Mesothelial cell of epicardium (in vitro differentiated cells): ENCODE measurements around the gene HSD17B13. TPM values are rescaled to one million over a fixed set of nuclear protein-coding genes. Genes with fewer than 3 reads are reported as not detected.

Experiments used
- DNase-seq, 2 experiments: peaks; one replicate each; pipeline ENCODE4 v3.0.0; 2021; ENCODE audit warnings: low spot score in 2 of 2; ENCODE audit not compliant: unreplicated experiment in 2 of 2
- H3K27ac Mint-ChIP-seq: 2 replicates; pipeline ENCODE4 v1.8.0; 2021; ENCODE audit warnings: mixed read lengths
- H3K27me3 Mint-ChIP-seq: 2 replicates; pipeline ENCODE4 v1.8.0; 2021; ENCODE audit warnings: low read depth, mixed read lengths
- H3K36me3 Mint-ChIP-seq: 2 replicates; pipeline ENCODE4 v1.8.0; 2021; ENCODE audit warnings: mixed read lengths
- H3K4me1 Mint-ChIP-seq: 2 replicates; pipeline ENCODE4 v1.8.0; 2021; ENCODE audit warnings: mixed read lengths
- H3K4me3 Mint-ChIP-seq: 2 replicates; pipeline ENCODE4 v1.8.0; 2021; ENCODE audit warnings: mild to moderate bottlenecking, moderate library complexity, mixed read lengths
- H3K9me3 Mint-ChIP-seq: 2 replicates; pipeline ENCODE4 v1.8.0; 2021; ENCODE audit warnings: mixed read lengths
- total RNA-seq: library from RNA; stranded (reverse); gene quantifications from 3 replicates; pipeline ENCODE4 v1.2.1, GENCODE V29; 2021
- TF ChIP-seq, protein P1 (sequence below): fragments of 200-600 bp; sonication (generic); IDR thresholded peaks from one replicate; pipeline ENCODE4 v1.5.0; 2021; ENCODE audit warnings: antibody characterized with exemption; ENCODE audit not compliant: unreplicated experiment

Gene HSD17B13
- total RNA-seq, 1 donor from 2014 or later: 0.20 TPM

DNA sequence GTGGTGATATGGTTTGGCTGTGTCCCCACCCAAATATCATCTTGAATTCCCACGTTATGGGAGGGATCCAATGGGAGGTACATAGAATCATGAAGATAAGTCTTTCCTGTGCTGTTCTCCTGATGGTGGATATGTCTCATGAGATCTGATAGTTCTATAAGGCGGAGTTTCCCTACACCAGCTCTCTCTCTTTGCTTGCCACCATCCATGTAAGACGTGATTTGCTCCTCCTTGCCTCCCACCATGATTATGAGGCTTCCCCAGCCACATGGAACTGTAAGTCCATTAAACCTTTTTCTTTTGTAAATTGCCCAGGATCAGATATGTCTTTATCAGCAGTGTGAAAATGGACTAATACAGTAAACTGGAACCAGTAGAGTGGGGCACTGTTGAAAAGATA is 39.5 kb downstream of the HSD17B13 start:
- Mint-ChIP-seq H3K4me1 (no peaks in the 10 kb centered on the region), H3K36me3 (peaks cover 1% of the 10 kb centered on the region), H3K4me3 (no peak overlapping the region), H3K27ac (no peak overlapping the region), H3K27me3 (peaks cover 2% of the 10 kb centered on the region), H3K9me3 (peaks cover 39% of the 10 kb centered on the region)
- no peak for DNase-seq
- TF ChIP-seq, protein P1, sequence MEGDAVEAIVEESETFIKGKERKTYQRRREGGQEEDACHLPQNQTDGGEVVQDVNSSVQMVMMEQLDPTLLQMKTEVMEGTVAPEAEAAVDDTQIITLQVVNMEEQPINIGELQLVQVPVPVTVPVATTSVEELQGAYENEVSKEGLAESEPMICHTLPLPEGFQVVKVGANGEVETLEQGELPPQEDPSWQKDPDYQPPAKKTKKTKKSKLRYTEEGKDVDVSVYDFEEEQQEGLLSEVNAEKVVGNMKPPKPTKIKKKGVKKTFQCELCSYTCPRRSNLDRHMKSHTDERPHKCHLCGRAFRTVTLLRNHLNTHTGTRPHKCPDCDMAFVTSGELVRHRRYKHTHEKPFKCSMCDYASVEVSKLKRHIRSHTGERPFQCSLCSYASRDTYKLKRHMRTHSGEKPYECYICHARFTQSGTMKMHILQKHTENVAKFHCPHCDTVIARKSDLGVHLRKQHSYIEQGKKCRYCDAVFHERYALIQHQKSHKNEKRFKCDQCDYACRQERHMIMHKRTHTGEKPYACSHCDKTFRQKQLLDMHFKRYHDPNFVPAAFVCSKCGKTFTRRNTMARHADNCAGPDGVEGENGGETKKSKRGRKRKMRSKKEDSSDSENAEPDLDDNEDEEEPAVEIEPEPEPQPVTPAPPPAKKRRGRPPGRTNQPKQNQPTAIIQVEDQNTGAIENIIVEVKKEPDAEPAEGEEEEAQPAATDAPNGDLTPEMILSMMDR: no peak

DNA sequence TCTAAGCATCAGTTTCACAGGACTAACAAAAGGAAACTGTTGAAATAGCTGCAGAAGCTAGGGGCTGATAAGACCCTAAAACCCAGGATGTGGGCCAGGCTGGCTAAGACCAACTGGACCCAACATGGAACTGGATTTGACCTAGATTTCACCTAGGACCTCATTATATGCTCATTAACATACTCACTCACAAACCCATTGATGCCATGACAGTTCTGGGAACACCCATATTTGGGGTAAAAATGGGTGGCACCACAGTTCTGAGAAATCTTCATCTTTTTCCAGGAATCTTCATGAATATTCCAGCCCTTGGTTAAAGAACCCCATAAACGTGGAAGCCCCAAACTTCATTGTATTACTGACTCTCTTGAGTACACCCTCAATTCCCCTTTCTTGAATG is 41.1 kb downstream of the HSD17B13 start:
- H3K9me3 Mint-ChIP-seq: peaks cover 27% of the 10 kb centered on the region

DNA sequence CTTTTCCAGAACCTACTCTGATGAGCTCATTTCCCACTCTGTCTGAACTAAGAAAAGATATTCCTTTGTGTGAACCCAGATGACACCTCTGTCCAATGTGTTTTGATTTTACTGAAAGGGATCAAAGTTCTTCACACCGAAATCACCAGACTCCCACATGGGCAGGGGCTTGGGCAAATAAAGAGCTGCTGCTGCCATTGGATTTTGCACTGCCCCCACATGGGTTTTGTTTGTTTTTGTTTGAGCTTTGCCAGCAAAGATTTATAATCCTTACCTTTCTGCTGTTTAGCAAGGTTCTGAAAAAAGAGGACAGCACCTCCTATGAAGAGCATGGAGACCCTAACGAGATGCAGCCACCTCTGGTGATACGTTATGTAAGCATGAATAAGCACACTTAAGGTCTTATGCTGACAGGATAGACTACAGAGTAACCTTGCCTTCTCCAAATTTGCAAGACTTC is 44.3 kb downstream of the HSD17B13 start:
- no peak overlapping the region for H3K4me3 Mint-ChIP-seq
- no peaks in the 10 kb centered on the region for H3K36me3 Mint-ChIP-seq
- TF ChIP-seq, protein P1: no peak
- DNase-seq: no peak
- peaks cover 7% of the 10 kb centered on the region for H3K9me3 Mint-ChIP-seq
- no peak overlapping the region for H3K27ac Mint-ChIP-seq
- no peaks in the 10 kb centered on the region for H3K4me1 Mint-ChIP-seq
- peaks cover 4% of the 10 kb centered on the region for H3K27me3 Mint-ChIP-seq

More for the DNA sequence above, 41.1 kb downstream of the HSD17B13 start:
- no peak overlapping the region for H3K4me3 Mint-ChIP-seq
- H3K4me1 Mint-ChIP-seq: no peaks in the 10 kb centered on the region
- DNase-seq: no peak
- peaks cover 2% of the 10 kb centered on the region for H3K27me3 Mint-ChIP-seq
- TF ChIP-seq, protein P1: no peak
- H3K27ac Mint-ChIP-seq: no peak overlapping the region
- H3K36me3 Mint-ChIP-seq: no peaks in the 10 kb centered on the region

DNA sequence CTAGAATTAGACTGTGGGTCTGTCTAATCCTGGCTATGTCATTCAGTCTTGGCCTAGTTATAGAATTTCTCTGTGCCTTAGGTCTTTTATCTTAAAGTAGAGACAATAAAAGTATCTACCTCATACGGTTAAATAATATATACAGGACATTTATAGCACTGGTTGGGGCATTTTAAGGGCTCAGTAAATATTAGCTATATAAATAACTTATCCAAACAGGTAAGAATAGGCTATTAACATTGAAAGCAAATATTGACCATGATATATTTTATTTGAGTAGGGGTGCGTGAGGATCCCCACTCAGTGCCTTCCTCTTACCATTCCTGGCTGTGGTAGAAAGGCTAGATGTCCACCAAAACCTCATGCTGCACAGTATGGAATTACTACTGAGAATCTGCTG is 47.4 kb downstream of the HSD17B13 start:
- Mint-ChIP-seq H3K9me3 (no peaks in the 10 kb centered on the region), H3K4me3 (no peak overlapping the region), H3K27me3 (peaks cover 12% of the 10 kb centered on the region), H3K36me3 (no peaks in the 10 kb centered on the region), H3K4me1 (no peaks in the 10 kb centered on the region), H3K27ac (no peak overlapping the region)
- no peak for DNase-seq
- TF ChIP-seq, protein P1: no peak

DNA sequence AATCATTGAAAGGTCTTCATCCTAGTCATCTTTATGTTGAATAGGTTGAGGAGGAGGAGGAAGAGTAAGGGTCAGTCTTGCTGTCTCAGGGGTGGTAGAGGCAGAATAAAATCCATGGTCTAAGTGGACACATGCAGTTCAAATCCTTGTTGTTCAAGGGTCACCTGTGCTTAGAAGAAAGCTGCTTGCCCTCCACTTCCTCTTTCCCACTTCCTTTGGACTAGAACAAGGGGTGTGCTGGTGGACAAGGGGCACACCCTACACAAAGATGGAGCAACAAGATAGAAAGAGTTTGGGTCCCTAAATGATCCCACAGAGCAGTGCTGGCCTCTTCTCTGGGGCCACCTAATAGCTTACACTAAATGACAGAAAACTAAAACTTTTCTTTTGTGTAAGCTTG is 47.9 kb downstream of the HSD17B13 start:
- H3K27me3 Mint-ChIP-seq: peaks cover 12% of the 10 kb centered on the region
- TF ChIP-seq, protein P1: no peak
- no peaks in the 10 kb centered on the region for H3K9me3 Mint-ChIP-seq
- no peaks in the 10 kb centered on the region for H3K36me3 Mint-ChIP-seq
- no peak overlapping the region for H3K4me3 Mint-ChIP-seq
- H3K4me1 Mint-ChIP-seq: no peaks in the 10 kb centered on the region
- no peak overlapping the region for H3K27ac Mint-ChIP-seq
- no peak for DNase-seq

DNA sequence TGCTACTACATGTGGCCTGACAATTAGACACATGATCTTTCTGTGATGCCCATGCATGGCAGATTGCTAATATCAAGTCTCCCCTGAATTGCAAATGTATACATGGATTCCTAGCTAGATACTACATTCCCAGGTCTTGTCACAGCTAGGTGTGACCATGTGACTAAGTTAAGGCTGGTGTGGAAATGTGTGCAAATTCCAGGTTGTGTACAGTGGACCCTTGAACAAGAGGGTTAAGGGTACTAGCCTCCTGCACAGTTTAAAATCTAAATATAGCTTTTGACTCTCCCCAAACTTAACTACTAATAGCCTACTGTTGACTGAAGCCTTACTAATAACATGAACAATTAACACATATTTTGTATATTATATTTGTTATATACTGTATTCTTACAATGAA is 48.4 kb downstream of the HSD17B13 start:
- no peaks in the 10 kb centered on the region for H3K4me1 Mint-ChIP-seq
- TF ChIP-seq, protein P1: no peak
- DNase-seq: no peak
- H3K9me3 Mint-ChIP-seq: no peaks in the 10 kb centered on the region
- no peak overlapping the region for H3K27ac Mint-ChIP-seq
- peaks cover 11% of the 10 kb centered on the region for H3K27me3 Mint-ChIP-seq
- no peaks in the 10 kb centered on the region for H3K36me3 Mint-ChIP-seq
- H3K4me3 Mint-ChIP-seq: no peak overlapping the region
